Upper lobe of left lung (tissue), 6 donors: ENCODE data around the gene ADCY5. TPM values are rescaled to one million over a fixed set of nuclear protein-coding genes. Genes with fewer than 3 reads are reported as not detected.

Experiments used
- ATAC-seq, 2 donors: fragments of 200-7000 bp; cut with Tn5 transposase; one replicate each; pipeline ENCODE4 v1.9.1; 2022; ENCODE audit warnings: mild to moderate bottlenecking in 2 of 2, moderate library complexity in 2 of 2; ENCODE audit not compliant: low FRiP score in 2 of 2
- DNase-seq, 2 donors: peaks; one replicate each; pipeline ENCODE4 v3.0.0-alpha.2; 2019 to 2020
- H3K27ac ChIP-seq, 4 donors: fragments of 200-600 bp; sonication (generic); one replicate each; pipeline ENCODE4 v1.5.1; 2016 to 2019
- H3K27me3 ChIP-seq, 4 donors: fragments of 200-600 bp; sonication (generic); one replicate each; pipeline ENCODE4 v1.5.1; 2017 to 2019
- H3K36me3 ChIP-seq, 4 donors: fragments of 200-600 bp; sonication (generic); one replicate each; pipeline ENCODE4 v1.5.1; 2016 to 2019
- H3K4me1 ChIP-seq, 4 donors: fragments of 200-600 bp; sonication (generic); one replicate each; pipeline ENCODE4 v1.5.1; 2018 to 2019
- H3K4me3 ChIP-seq, 4 donors: fragments of 200-600 bp; sonication (generic); one replicate each; pipeline ENCODE4 v1.5.1; 2017 to 2019; ENCODE audit warnings: mild to moderate bottlenecking in 2 of 4, moderate library complexity in 1 of 4
- H3K9me3 ChIP-seq, 4 donors: fragments of 200-600 bp; sonication (generic); one replicate each; pipeline ENCODE4 v1.5.1; 2018 to 2019
- CTCF ChIP-seq, 6 experiments: fragments of 450-650 bp in 4 of 6; fragments of 200-600 bp in 2 of 6; sonication (generic) in 2 of 6; IDR thresholded peaks; one replicate each; pipeline ENCODE4 v1.5.1; 2016 to 2019; ENCODE audit warnings: antibody characterized with exemption in 6 of 6
- EP300 ChIP-seq, 4 donors: sonication (generic); formaldehyde crosslinking; IDR thresholded peaks; one replicate each; pipeline ENCODE4 v1.5.1; 2017; ENCODE audit warnings: antibody characterized with exemption in 4 of 4, control low read depth in 2 of 4
- POLR2A ChIP-seq, 4 donors: fragments of 450-650 bp; IDR thresholded peaks; one replicate each; pipeline ENCODE4 v1.5.1; 2016 to 2017; ENCODE audit warnings: antibody characterized with exemption in 4 of 4, mild to moderate bottlenecking in 2 of 4
- POLR2AphosphoS5 ChIP-seq, 2 donors: sonication (generic); formaldehyde crosslinking; IDR thresholded peaks; one replicate each; pipeline ENCODE4 v1.5.1; 2017; ENCODE audit warnings: antibody characterized with exemption in 2 of 2
- WGBS, 2 donors: methylation state at CpG; one replicate each; pipeline ENCODE4 v1.1.5; 2017 to 2018; 5-methylcytosine and 5-hydroxymethylcytosine counted together
- total RNA-seq, 6 donors: library from RNA; depleted of rRNA in 4 of 6; stranded (reverse); fragments of >200 nt in 4 of 6; gene quantifications; one replicate each; pipeline versions ENCODE4 v1.1.0 to v1.2.1, GENCODE V29; 2016 to 2021
- donor health status: DM: no; HTN: no; CAD: no; lungs with moderate emphysema.
- donor health status: DM: no; HTN: yes; CAD: no; lungs with severe emphysema.

Gene ADCY5
- total RNA-seq, 6 donors from 2014 or later: 2.1 to 23.0 (median 3.2) TPM

- no peak for DNase-seq
- no peaks in the 10 kb centered on the region for H3K9me3 ChIP-seq
- H3K4me3 ChIP-seq: no peak overlapping the region
- H3K36me3 ChIP-seq: peaks cover 0 to 12% (median 2%) of the 10 kb centered on the region in 4 donors
- H3K4me1 ChIP-seq: peaks cover 0 to 5% (median 0%) of the 10 kb centered on the region in 4 donors
- no peak for TF ChIP-seq POLR2A (IDR thresholded peaks at IDR 0.05)
- TF ChIP-seq POLR2AphosphoS5 (IDR thresholded peaks at IDR 0.05): no peak
- TF ChIP-seq CTCF (IDR thresholded peaks at IDR 0.05): no peak
- no peak for TF ChIP-seq EP300 (IDR thresholded peaks at IDR 0.05)
- no peak overlapping the region for H3K27ac ChIP-seq
- ATAC-seq: no peak
- 94 to 100% methylated on average over 2 of the region's 2 CpGs for WGBS, 2 donors
- no peaks in the 10 kb centered on the region for H3K27me3 ChIP-seq
Observed at GRCh38 chr3:123272547-123272946, 176.3 kb downstream of the ADCY5 start.

- peaks cover 0 to 5% (median 0%) of the 10 kb centered on the region in 4 donors for H3K4me1 ChIP-seq
- H3K27me3 ChIP-seq: no peaks in the 10 kb centered on the region
- no peak overlapping the region for H3K4me3 ChIP-seq
- no peaks in the 10 kb centered on the region for H3K9me3 ChIP-seq
- H3K36me3 ChIP-seq: peaks cover 0 to 12% (median 2%) of the 10 kb centered on the region in 4 donors
- no peak for TF ChIP-seq POLR2AphosphoS5 (IDR thresholded peaks at IDR 0.05)
- no peak for TF ChIP-seq EP300 (IDR thresholded peaks at IDR 0.05)
- TF ChIP-seq CTCF (IDR thresholded peaks at IDR 0.05): no peak
- TF ChIP-seq POLR2A (IDR thresholded peaks at IDR 0.05): no peak
- ATAC-seq (peak in 1 of 2 donors; percentile 68), DNase-seq (no peak)
- H3K27ac ChIP-seq: no peak overlapping the region
- 61 to 71% methylated on average over 5 of the region's 5 CpGs for WGBS, 2 donors
Observed at GRCh38 chr3:123271466-123272159, 177.3 kb downstream of the ADCY5 start.

GRCh38 chr3:123270818-123271217 lies 178.1 kb downstream of the ADCY5 start:
- no peaks in the 10 kb centered on the region for H3K9me3 ChIP-seq
- H3K4me3 ChIP-seq: no peak overlapping the region
- WGBS, 2 donors: 83 to 91% methylated on average over 2 of the region's 2 CpGs
- H3K27me3 ChIP-seq: no peaks in the 10 kb centered on the region
- peaks cover 0 to 12% (median 2%) of the 10 kb centered on the region in 4 donors for H3K36me3 ChIP-seq
- ATAC-seq (no peak), DNase-seq (no peak)
- H3K27ac ChIP-seq: no peak overlapping the region
- TF ChIP-seq EP300 (IDR thresholded peaks at IDR 0.05): no peak
- no peak for TF ChIP-seq POLR2AphosphoS5 (IDR thresholded peaks at IDR 0.05)
- H3K4me1 ChIP-seq: peaks cover 0 to 3% (median 0%) of the 10 kb centered on the region in 4 donors

GRCh38 chr3:123267821-123268220 lies 181.1 kb downstream of the ADCY5 start:
- WGBS, 2 donors: 76 to 85% methylated on average over 2 of the region's 2 CpGs
- TF ChIP-seq EP300 (IDR thresholded peaks at IDR 0.05) (no peak), POLR2A (IDR thresholded peaks at IDR 0.05) (no peak), CTCF (IDR thresholded peaks at IDR 0.05) (no peak)
- ATAC-seq: no peak
- no peak overlapping the region for H3K27ac ChIP-seq
- H3K36me3 ChIP-seq: peaks cover 0 to 20% (median 2%) of the 10 kb centered on the region in 4 donors
- H3K4me3 ChIP-seq: no peak overlapping the region
- H3K4me1 ChIP-seq: no peaks in the 10 kb centered on the region
- H3K27me3 ChIP-seq: no peaks in the 10 kb centered on the region
- no peak for DNase-seq
- H3K9me3 ChIP-seq: no peaks in the 10 kb centered on the region

- TF ChIP-seq EP300 (IDR thresholded peaks at IDR 0.05): no peak
- no peak for TF ChIP-seq POLR2A (IDR thresholded peaks at IDR 0.05)
- TF ChIP-seq POLR2AphosphoS5 (IDR thresholded peaks at IDR 0.05): no peak
- no peak for TF ChIP-seq CTCF (IDR thresholded peaks at IDR 0.05)
- peaks cover 0 to 16% (median 0%) of the 10 kb centered on the region in 4 donors for H3K36me3 ChIP-seq
- no peaks in the 10 kb centered on the region for H3K4me1 ChIP-seq
- WGBS, 2 donors: 97 to 100% methylated on average over 2 of the region's 2 CpGs
- no peak for ATAC-seq
- no peaks in the 10 kb centered on the region for H3K9me3 ChIP-seq
- no peak for DNase-seq
- no peak overlapping the region for H3K4me3 ChIP-seq
- H3K27me3 ChIP-seq: no peaks in the 10 kb centered on the region
- H3K27ac ChIP-seq: no peak overlapping the region
Observed at GRCh38 chr3:123263941-123264340, 184.9 kb downstream of the ADCY5 start.
